ENCODE results near the gene LGR5.
"Not testable (repeated sequence)": the region's sequence is repeated elsewhere in the genome, so short reads cannot be mapped to it uniquely, and the experiment has no call there.

Gene LGR5

GRCh38 chr12:71555789-71556188 lies 116.2 kb downstream of the LGR5 start:
- DNase-seq, result not testable (repeated sequence)

- no peak for DNase-seq
These were observed 116.8 kb downstream of the LGR5 start for GRCh38 chr12:71556448-71556847.

GRCh38 chr12:71556875-71557274 lies 117.3 kb downstream of the LGR5 start:
- DNase-seq, result no peak

GRCh38 chr12:71558445-71558844 lies 118.8 kb downstream of the LGR5 start:
- DNase-seq, result no peak

GRCh38 chr12:71562676-71563595 lies 123.3 kb downstream of the LGR5 start:
- no peak for DNase-seq

GRCh38 chr12:71565535-71565934 lies 125.9 kb downstream of the LGR5 start:
- DNase-seq, result no peak

GRCh38 chr12:71566655-71567054 lies 127.1 kb downstream of the LGR5 start:
- DNase-seq, result no peak

- no peak for DNase-seq
These were observed 127.9 kb downstream of the LGR5 start for GRCh38 chr12:71567537-71567936.

- not testable (repeated sequence) for DNase-seq
These were observed 130.3 kb downstream of the LGR5 start for GRCh38 chr12:71569885-71570284.

- DNase-seq, result no peak
These were observed 136.9 kb downstream of the LGR5 start for GRCh38 chr12:71576496-71576895.

GRCh38 chr12:71578694-71579258 lies 139.2 kb downstream of the LGR5 start:
- DNase-seq, result no peak

GRCh38 chr12:71581206-71581605 lies 141.6 kb downstream of the LGR5 start:
- no peak for DNase-seq

- DNase-seq, result no peak
These were observed 143.3 kb downstream of the LGR5 start for GRCh38 chr12:71582925-71583324.

- DNase-seq, result no peak
These were observed 144.8 kb downstream of the LGR5 start for GRCh38 chr12:71584356-71584755.

GRCh38 chr12:71585218-71585617 lies 145.6 kb downstream of the LGR5 start:
- no peak for DNase-seq

- no peak for DNase-seq
These were observed 147.4 kb downstream of the LGR5 start for GRCh38 chr12:71587012-71587411.

- no peak for DNase-seq
These were observed 149.9 kb downstream of the LGR5 start for GRCh38 chr12:71589478-71589881.

- DNase-seq, result no peak
These were observed 152.0 kb downstream of the LGR5 start for GRCh38 chr12:71591601-71592000.

GRCh38 chr12:71592841-71593240 lies 153.2 kb downstream of the LGR5 start:
- no peak for DNase-seq

GRCh38 chr12:71594214-71594948 lies 154.8 kb downstream of the LGR5 start:
- DNase-seq, result no peak

- no peak for DNase-seq
These were observed 159.6 kb downstream of the LGR5 start for GRCh38 chr12:71599210-71599609.

- DNase-seq, result no peak
These were observed 161.9 kb downstream of the LGR5 start for GRCh38 chr12:71601546-71601945.

GRCh38 chr12:71602761-71603577 lies 163.4 kb downstream of the LGR5 start:
- DNase-seq, result no peak

Measured in CD4-positive, alpha-beta T cell treated with Interferon alpha-2 for 1 hour (primary cell).